ENCODE data around the gene MRFAP1L1.

The MRFAP1L1 gene

GRCh38 chr4:6658209-6658595 lies 51.5 kb downstream of the MRFAP1L1 start:
- no peak overlapping the region for H3K4me3 ChIP-seq (ENCODE audit: low read length)
- DNase-seq (ENCODE audit: low read depth), result no peak
- TF ChIP-seq CTCF (IDR thresholded peaks at IDR 0.05; ENCODE audit: insufficient read depth, low read depth, low read length, missing control alignments), result no peak

Data from epithelial cell of esophagus (primary cell).